AML-193 (cell line): ENCODE data around the gene ZNF502.
"Not testable (repeated sequence)": the region's sequence is repeated elsewhere in the genome, so short reads cannot be mapped to it uniquely, and the experiment has no call there.

Experiments used
- DNase-seq, 2 experiments: peaks; one replicate each; lab custom pipeline; 2025; lab: John Stamatoyannopoulos, UW

ZNF502 gene

GRCh38 chr3:44712455-44713075 is at the start of gene ZNF502:
TSS of gene ZNF502 (plus strand) at chr3:44712660. CDS start at chr3:44720262, 7,602 bp downstream.
- no peak for DNase-seq

- DNase-seq, result no peak
Measured at GRCh38 chr3:44665173-44665572, 47.3 kb upstream of the ZNF502 start.

- DNase-seq, result no peak
Measured at GRCh38 chr3:44666346-44666745, 46.1 kb upstream of the ZNF502 start.

- no peak for DNase-seq
Measured at GRCh38 chr3:44669760-44670159, 42.7 kb upstream of the ZNF502 start.

GRCh38 chr3:44673466-44673865 is 39.0 kb upstream of the ZNF502 start:
- DNase-seq, result not testable (repeated sequence)

GRCh38 chr3:44674211-44674610 is 38.2 kb upstream of the ZNF502 start:
- DNase-seq, result no peak

GRCh38 chr3:44678480-44679116 is 33.9 kb upstream of the ZNF502 start:
- no peak for DNase-seq

- DNase-seq, result no peak
Measured at GRCh38 chr3:44680921-44681455, 31.5 kb upstream of the ZNF502 start.

GRCh38 chr3:44682182-44682896 is 30.1 kb upstream of the ZNF502 start:
- no peak for DNase-seq

GRCh38 chr3:44685128-44685800 is 27.2 kb upstream of the ZNF502 start:
- no peak for DNase-seq

GRCh38 chr3:44687898-44688297 is 24.6 kb upstream of the ZNF502 start:
- DNase-seq, result no peak

GRCh38 chr3:44721231-44722102 is 9.0 kb downstream of the ZNF502 start:
- no peak for DNase-seq

GRCh38 chr3:44722103-44722401 is 9.6 kb downstream of the ZNF502 start:
- no peak for DNase-seq

- DNase-seq, result peak; percentile 49 to 72
Measured at GRCh38 chr3:44729384-44729910, 17.0 kb downstream of the ZNF502 start, which contains the start of gene ZNF501. TSS of gene ZNF501 (plus strand) at chr3:44729635. CDS start at chr3:44734422, 4,787 bp downstream.

GRCh38 chr3:44734646-44735168 is 22.2 kb downstream of the ZNF502 start:
- DNase-seq, result no peak

- peak in 1 of 2 experiments; percentile 17 for DNase-seq
Measured at GRCh38 chr3:44761101-44761423, 48.6 kb downstream of the ZNF502 start.

GRCh38 chr3:44761424-44762169 is 49.1 kb downstream of the ZNF502 start, which contains the start of the genes KIAA1143 and KIF15:
TSS of gene KIAA1143 (minus strand) at chr3:44761619. CDS start at chr3:44761602, 17 bp downstream.
TSS of gene KIF15 (plus strand) at chr3:44761794. CDS start at chr3:44761866, 72 bp downstream.
- DNase-seq, result peak; percentile 96 to 97

- peak; percentile 37 to 45 for DNase-seq
Measured at GRCh38 chr3:44762170-44762677, 49.8 kb downstream of the ZNF502 start.

GRCh38 chr3:44762690-44763089 is 50.2 kb downstream of the ZNF502 start:
- DNase-seq, result no peak

- no peak for DNase-seq
Measured at GRCh38 chr3:44764248-44764647, 51.8 kb downstream of the ZNF502 start.
